ENCODE data around the gene PIK3IP1.
"Not testable (repeated sequence)": the region's sequence is repeated elsewhere in the genome, so short reads cannot be mapped to it uniquely, and the experiment has no call there.

The PIK3IP1 gene

GRCh38 chr22:31248138-31248745, 44.0 kb downstream of the PIK3IP1 start:
- DNase-seq, result peak; percentile 66

DNA sequence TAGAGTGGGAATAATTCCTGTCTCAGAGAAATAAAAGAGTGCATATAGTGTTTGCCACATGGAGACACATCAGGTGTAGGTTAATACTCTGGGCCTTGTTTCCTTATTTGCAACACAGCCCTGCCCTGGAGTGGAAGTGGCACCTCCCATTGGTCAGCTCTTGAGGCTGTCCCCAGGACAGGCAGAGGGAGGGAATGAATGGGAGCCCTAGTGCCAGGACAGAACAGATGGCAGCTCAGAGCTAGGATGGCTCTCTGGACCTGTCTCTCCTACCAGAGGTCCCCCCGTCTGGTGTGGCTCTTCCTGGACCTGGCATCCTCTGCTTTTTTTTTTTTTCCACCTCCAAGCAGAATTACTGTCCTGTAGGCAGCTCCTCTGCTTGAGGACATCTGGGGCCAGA, 44.6 kb downstream of the PIK3IP1 start:
- no peak for DNase-seq

DNA sequence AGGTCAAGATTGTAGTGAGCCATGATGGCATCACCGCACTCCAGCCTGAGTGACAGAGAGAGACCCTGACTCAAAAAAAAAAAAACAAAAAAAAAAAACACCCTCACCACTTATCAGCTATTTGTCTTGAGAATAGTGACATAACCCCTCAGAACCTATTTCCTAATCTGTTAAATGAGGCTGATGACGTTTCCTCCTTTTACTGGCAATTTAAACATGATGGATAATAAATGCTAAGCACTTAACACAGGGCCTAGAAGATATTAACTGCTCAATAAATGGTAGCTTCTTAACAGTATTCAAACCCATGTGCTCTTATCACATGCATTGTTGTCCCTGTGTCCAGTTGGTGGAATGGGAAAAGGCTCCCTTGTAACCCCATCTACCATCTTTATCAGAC, 45.6 kb downstream of the PIK3IP1 start:
- no peak for DNase-seq

DNA sequence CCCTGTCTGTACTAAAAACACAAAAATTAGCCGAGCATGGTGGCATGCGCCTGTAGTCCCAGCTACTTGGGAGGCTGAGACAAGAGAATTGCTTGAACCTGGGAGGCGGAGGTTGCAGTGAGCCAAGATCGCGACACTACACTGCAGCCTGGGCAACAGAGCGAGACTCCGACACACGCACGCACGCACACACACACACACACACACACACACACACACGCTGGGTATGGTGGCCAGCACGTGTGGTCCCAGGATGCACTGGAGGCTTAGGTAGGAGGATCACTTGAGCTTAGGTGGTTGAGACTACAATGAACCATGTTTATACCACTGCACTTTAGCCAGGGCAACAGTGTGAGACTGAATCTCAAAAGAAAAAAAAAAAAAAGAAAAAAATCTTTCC, 46.3 kb downstream of the PIK3IP1 start:
- not testable (repeated sequence) for DNase-seq

GRCh38 chr22:31244943-31245451, 47.3 kb downstream of the PIK3IP1 start:
- DNase-seq, result no peak

DNA sequence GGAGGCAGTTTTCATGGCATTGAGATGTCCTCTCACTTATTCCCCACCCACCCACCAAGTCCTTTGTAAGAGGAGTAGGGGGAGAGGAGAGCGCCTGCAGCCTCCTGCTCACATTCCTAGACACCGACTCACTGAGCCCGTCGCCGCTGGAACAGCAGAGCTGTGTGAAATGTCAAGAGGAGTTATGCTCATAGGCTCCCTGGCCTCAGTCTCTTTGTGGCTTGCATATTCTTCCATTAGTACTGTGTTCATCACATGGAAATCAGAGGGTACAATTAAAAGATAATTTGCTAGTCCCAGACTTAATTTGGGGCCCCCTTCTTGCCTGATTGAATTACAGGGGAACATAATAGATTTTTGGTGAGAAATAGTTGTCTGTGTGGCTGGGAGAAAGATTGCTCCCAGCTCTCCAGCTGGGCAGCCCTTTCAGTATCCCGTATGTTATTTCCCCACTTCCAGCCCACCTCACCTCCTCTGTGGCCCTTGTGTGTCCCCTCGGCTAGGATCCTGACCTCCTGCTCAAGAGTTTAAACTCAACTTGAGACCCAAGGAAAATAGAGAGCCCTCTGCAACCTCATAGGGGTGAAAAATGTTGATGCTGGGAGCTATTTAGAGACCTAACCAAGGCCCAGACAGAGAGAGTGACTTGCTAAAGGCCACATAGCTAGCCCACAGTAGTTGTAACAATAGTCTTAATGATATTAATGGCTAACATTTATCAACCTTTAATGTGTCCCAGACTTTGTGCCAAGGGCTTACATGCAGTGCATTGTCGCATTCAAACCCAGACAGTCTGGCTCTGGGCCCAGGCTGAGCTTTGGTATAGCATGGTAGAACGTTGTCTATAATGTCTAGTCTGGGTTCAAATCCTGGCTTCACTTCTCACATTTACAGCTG, 48.0 kb downstream of the PIK3IP1 start:
- no peak for DNase-seq

- DNase-seq, result no peak
Measured at GRCh38 chr22:31243339-31244045, 48.8 kb downstream of the PIK3IP1 start.

GRCh38 chr22:31241936-31242335, 50.4 kb downstream of the PIK3IP1 start:
- no peak for DNase-seq

DNA sequence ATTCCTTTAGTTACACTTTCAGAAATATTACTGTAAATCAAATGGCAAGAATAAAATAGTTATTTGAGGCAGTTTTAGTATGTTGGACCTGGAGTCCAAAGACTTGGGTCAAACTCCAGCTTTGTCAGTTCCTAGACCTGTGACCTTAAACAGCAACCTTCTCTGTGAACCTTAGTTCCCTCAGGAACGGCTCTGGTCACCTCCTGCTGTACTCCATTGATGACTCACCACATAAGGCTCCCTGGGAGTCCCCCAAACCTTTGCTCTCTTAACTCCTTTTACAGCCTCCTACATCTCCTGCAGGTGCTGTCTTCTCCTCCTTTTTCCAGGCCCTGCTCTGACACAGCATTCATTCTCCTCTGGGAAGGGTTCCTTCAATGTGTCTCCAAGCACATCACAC, 51.1 kb downstream of the PIK3IP1 start:
- DNase-seq, result no peak

DNA sequence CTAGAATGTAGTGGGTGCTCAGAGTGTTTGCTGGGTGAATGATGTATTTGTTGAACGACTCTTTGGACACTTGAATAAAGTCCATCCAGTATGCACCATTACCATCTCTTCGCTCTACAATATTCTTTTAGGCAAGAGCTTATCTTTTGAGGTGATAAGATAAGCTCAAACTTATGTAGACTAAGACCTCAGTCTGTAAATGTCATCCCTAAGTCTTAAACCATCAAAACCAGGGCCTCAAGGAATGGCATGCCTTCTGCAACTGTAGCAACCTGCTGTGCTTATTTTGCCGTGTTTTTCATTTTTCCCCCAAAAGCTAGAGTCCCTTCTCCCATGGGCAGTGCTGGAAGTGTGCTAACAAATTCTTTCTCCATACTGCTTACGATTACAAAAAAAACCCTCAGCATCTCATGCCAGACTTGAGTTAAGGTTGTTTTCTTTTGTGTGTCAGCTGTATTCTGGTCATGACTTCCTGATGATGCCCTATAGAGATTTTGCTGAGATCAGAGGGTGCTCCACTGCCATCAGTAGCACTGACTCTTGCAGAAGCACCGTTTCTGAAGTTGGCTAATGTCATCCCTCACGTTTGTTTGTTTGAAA, 52.4 kb downstream of the PIK3IP1 start:
- no peak for DNase-seq

DNA sequence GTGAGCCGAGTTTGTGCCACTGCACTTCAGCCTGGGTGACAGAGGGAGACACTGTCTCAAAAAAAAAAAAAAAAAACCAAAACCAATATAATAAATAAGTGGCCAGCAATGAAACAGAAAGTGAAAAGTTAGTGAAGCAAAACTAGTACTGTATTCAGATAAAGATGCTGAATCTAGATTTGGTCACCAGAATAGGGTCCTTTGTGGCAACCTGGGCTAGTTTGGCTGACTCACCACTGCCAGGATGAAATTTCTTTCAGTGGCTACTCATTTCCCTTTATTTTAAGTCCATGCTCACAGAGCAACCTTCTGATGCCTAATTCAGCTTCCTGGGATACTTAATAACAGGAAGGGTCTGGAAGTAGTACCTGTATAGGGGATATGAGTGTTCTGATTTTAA, 54.2 kb downstream of the PIK3IP1 start:
- DNase-seq, result no peak

GRCh38 chr22:31236044-31236443, 56.2 kb downstream of the PIK3IP1 start:
- DNase-seq, result not testable (repeated sequence)

GRCh38 chr22:31235081-31235480, 57.2 kb downstream of the PIK3IP1 start:
- DNase-seq, result peak in 1 of 2 donors; percentile 37

GRCh38 chr22:31233001-31233400, 59.3 kb downstream of the PIK3IP1 start:
- no peak for DNase-seq
